HG03575 (cell line): ENCODE results near the gene IGF1R.

ENCODE experiments used
- ATAC-seq: cut with Tn5 transposase; IDR thresholded peaks from one replicate; pipeline ENCODE4 v1.9.1; 2021; ENCODE audit not compliant: unreplicated experiment, insufficient number of reproducible peaks, low FRiP score; ENCODE audit errors: extremely low read depth

The IGF1R gene

GRCh38 chr15:98735895-98736617 is 87.7 kb downstream of the IGF1R start:
- no peak for ATAC-seq

- ATAC-seq: no peak
Measured at GRCh38 chr15:98737159-98737558, 88.8 kb downstream of the IGF1R start.

GRCh38 chr15:98737721-98738120 is 89.4 kb downstream of the IGF1R start:
- ATAC-seq: no peak

GRCh38 chr15:98738689-98739401 is 90.5 kb downstream of the IGF1R start:
- ATAC-seq: no peak

- ATAC-seq: no peak
Measured at GRCh38 chr15:98740295-98740694, 92.0 kb downstream of the IGF1R start.

GRCh38 chr15:98740963-98741362 is 92.6 kb downstream of the IGF1R start:
- ATAC-seq: no peak

GRCh38 chr15:98743177-98743576 is 94.8 kb downstream of the IGF1R start:
- ATAC-seq: no peak

- ATAC-seq: no peak
Measured at GRCh38 chr15:98744506-98744905, 96.2 kb downstream of the IGF1R start.

- ATAC-seq: no peak
Measured at GRCh38 chr15:98745179-98745578, 96.8 kb downstream of the IGF1R start.

- ATAC-seq: no peak
Measured at GRCh38 chr15:98745650-98746374, 97.5 kb downstream of the IGF1R start.

GRCh38 chr15:98746375-98747155 is 98.2 kb downstream of the IGF1R start:
- no peak for ATAC-seq

GRCh38 chr15:98751767-98752166 is 103.4 kb downstream of the IGF1R start:
- ATAC-seq: no peak

GRCh38 chr15:98753726-98754656 is 105.7 kb downstream of the IGF1R start:
- ATAC-seq: no peak

GRCh38 chr15:98754657-98755022 is 106.3 kb downstream of the IGF1R start:
- ATAC-seq: no peak

- no peak for ATAC-seq
Measured at GRCh38 chr15:98755138-98755537, 106.8 kb downstream of the IGF1R start.

- no peak for ATAC-seq
Measured at GRCh38 chr15:98755781-98756180, 107.4 kb downstream of the IGF1R start.

- no peak for ATAC-seq
Measured at GRCh38 chr15:98758224-98758623, 109.9 kb downstream of the IGF1R start.

GRCh38 chr15:98759277-98759676 is 110.9 kb downstream of the IGF1R start:
- ATAC-seq: no peak
